HG03196 (cell line): ENCODE data around the gene RAP1GAP2.
"Not testable (repeated sequence)": the region's sequence is repeated elsewhere in the genome, so short reads cannot be mapped to it uniquely, and the experiment has no call there.

Source experiments
- ATAC-seq: cut with Tn5 transposase; IDR thresholded peaks from one replicate; pipeline ENCODE4 v1.9.1; 2021; ENCODE audit not compliant: unreplicated experiment

RAP1GAP2 gene

GRCh38 chr17:2964370-2964769, 168.1 kb downstream of the RAP1GAP2 start:
- ATAC-seq = no peak

- no peak for ATAC-seq
Observed at GRCh38 chr17:2964831-2965230, 168.6 kb downstream of the RAP1GAP2 start.

- ATAC-seq = no peak
Observed at GRCh38 chr17:2965621-2966595, 169.7 kb downstream of the RAP1GAP2 start.

- ATAC-seq = no peak
Observed at GRCh38 chr17:2967515-2967914, 171.3 kb downstream of the RAP1GAP2 start.

- ATAC-seq = no peak
Observed at GRCh38 chr17:2971851-2972250, 175.6 kb downstream of the RAP1GAP2 start.

GRCh38 chr17:2972749-2973148, 176.5 kb downstream of the RAP1GAP2 start:
- no peak for ATAC-seq

- no peak for ATAC-seq
Observed at GRCh38 chr17:2974347-2974746, 178.1 kb downstream of the RAP1GAP2 start.

- ATAC-seq = no peak
Observed at GRCh38 chr17:2975469-2975958, 179.3 kb downstream of the RAP1GAP2 start.

- no peak for ATAC-seq
Observed at GRCh38 chr17:2977157-2977556, 180.9 kb downstream of the RAP1GAP2 start.

GRCh38 chr17:2978116-2978515, 181.9 kb downstream of the RAP1GAP2 start:
- no peak for ATAC-seq

- ATAC-seq = no peak
Observed at GRCh38 chr17:2978991-2979390, 182.8 kb downstream of the RAP1GAP2 start.

- no peak for ATAC-seq
Observed at GRCh38 chr17:2980211-2980903, 184.1 kb downstream of the RAP1GAP2 start.

GRCh38 chr17:2980904-2981246, 184.6 kb downstream of the RAP1GAP2 start:
- no peak for ATAC-seq

- ATAC-seq = no peak
Observed at GRCh38 chr17:2981325-2981724, 185.1 kb downstream of the RAP1GAP2 start.

GRCh38 chr17:2982854-2983253, 186.6 kb downstream of the RAP1GAP2 start:
- ATAC-seq = no peak

- ATAC-seq = no peak
Observed at GRCh38 chr17:2983255-2983654, 187.0 kb downstream of the RAP1GAP2 start.

- ATAC-seq = no peak
Observed at GRCh38 chr17:2985318-2985717, 189.1 kb downstream of the RAP1GAP2 start.

- no peak for ATAC-seq
Observed at GRCh38 chr17:2986925-2987324, 190.7 kb downstream of the RAP1GAP2 start.

GRCh38 chr17:2989396-2989795, 193.2 kb downstream of the RAP1GAP2 start:
- ATAC-seq = not testable (repeated sequence)

- no peak for ATAC-seq
Observed at GRCh38 chr17:2989855-2990254, 193.6 kb downstream of the RAP1GAP2 start.

- ATAC-seq = no peak
Observed at GRCh38 chr17:2990396-2990795, 194.2 kb downstream of the RAP1GAP2 start.
